WI38 (cell line): ENCODE results near the gene CYP26C1.
A peak's percentile ranks its signal among the peaks of the same experiment; 100 is the strongest.

Source experiments
- H3K4me3 ChIP-seq: 2 replicates; pipeline ENCODE4 v1.5.1; 2011; ENCODE audit warnings: low read depth, mild to moderate bottlenecking, control low read depth, low read length
- CTCF ChIP-seq: IDR thresholded peaks from 2 replicates; pipeline ENCODE4 v1.5.1; 2012; ENCODE audit warnings: low read depth, mild to moderate bottlenecking, control low read depth, low read length

CYP26C1 gene

GRCh38 chr10:93064874-93065660 lies 4.5 kb downstream of the CYP26C1 start:
- H3K4me3 ChIP-seq = no peak overlapping the region
- no peak for TF ChIP-seq CTCF

GRCh38 chr10:93065675-93066543 lies 5.3 kb downstream of the CYP26C1 start:
- TF ChIP-seq CTCF = no peak
- H3K4me3 ChIP-seq = peak overlapping the region; percentile 34

GRCh38 chr10:93066544-93066913 lies 5.9 kb downstream of the CYP26C1 start:
- no peak for TF ChIP-seq CTCF
- no peak overlapping the region for H3K4me3 ChIP-seq

- TF ChIP-seq CTCF = no peak
- peak overlapping the region; percentile 40 for H3K4me3 ChIP-seq
Observed at GRCh38 chr10:93067443-93068365, 7.1 kb downstream of the CYP26C1 start.

GRCh38 chr10:93068411-93069244 lies 8.0 kb downstream of the CYP26C1 start:
- TF ChIP-seq CTCF = no peak
- peak overlapping the region; percentile 40 for H3K4me3 ChIP-seq

- TF ChIP-seq CTCF = no peak
- no peak overlapping the region for H3K4me3 ChIP-seq
Observed at GRCh38 chr10:93069245-93069561, 8.6 kb downstream of the CYP26C1 start.
